Smooth muscle cell (in vitro differentiated cells): ENCODE data around the gene ZAR1. TPM values are rescaled to one million over a fixed set of nuclear protein-coding genes. Genes with fewer than 3 reads are reported as not detected.
"Not testable (repeated sequence)": the region's sequence is repeated elsewhere in the genome, so short reads cannot be mapped to it uniquely, and the experiment has no call there.

Source experiments
- DNase-seq: peaks from one replicate; lab custom pipeline; 2025; ENCODE audit not compliant: unreplicated experiment; lab: John Stamatoyannopoulos, UW
- H2AFZ ChIP-seq: fragments of 200-600 bp; sonication (generic); 2 replicates; pipeline ENCODE4 v1.6.0; 2016; ENCODE audit warnings: antibody characterized with exemption, low read depth, mild to moderate bottlenecking
- H3F3A ChIP-seq: fragments of 200-600 bp; sonication (generic); 2 replicates; pipeline ENCODE4 v1.6.0; 2017; ENCODE audit warnings: antibody characterized with exemption, low read depth
- H3K27ac ChIP-seq: fragments of 200-600 bp; sonication (generic); 2 replicates; pipeline ENCODE4 v1.5.1; 2016; ENCODE audit warnings: low read depth, mild to moderate bottlenecking
- H3K27me3 ChIP-seq: fragments of 200-600 bp; sonication (generic); 2 replicates; pipeline ENCODE4 v1.6.1; 2016; ENCODE audit warnings: low read depth, mild to moderate bottlenecking
- H3K36me3 ChIP-seq: fragments of 200-600 bp; sonication (generic); 2 replicates; pipeline ENCODE4 v1.5.1; 2016; ENCODE audit warnings: low read depth
- H3K4me1 ChIP-seq: fragments of 200-600 bp; sonication (generic); 2 replicates; pipeline ENCODE4 v1.5.1; 2016; ENCODE audit warnings: low read depth
- H3K4me2 ChIP-seq: fragments of 200-600 bp; sonication (generic); 2 replicates; pipeline ENCODE4 v1.6.0; 2016; ENCODE audit warnings: mild to moderate bottlenecking
- H3K4me3 ChIP-seq: fragments of 200-600 bp; sonication (generic); 2 replicates; pipeline ENCODE4 v1.5.1; 2016; ENCODE audit warnings: mild to moderate bottlenecking
- H3K79me2 ChIP-seq: fragments of 200-600 bp; sonication (generic); 2 replicates; pipeline ENCODE4 v1.6.0; 2016; ENCODE audit warnings: low read depth, mild to moderate bottlenecking
- H3K9ac ChIP-seq: fragments of 200-600 bp; sonication (generic); 2 replicates; pipeline ENCODE4 v1.6.0; 2016; ENCODE audit warnings: low read depth
- H3K9me3 ChIP-seq: fragments of 200-600 bp; sonication (generic); replicated peaks from 2 replicates; pipeline ENCODE4 v1.5.1; 2016; ENCODE audit warnings: low read depth
- H4K20me1 ChIP-seq: fragments of 200-600 bp; sonication (generic); 2 replicates; pipeline ENCODE4 v1.6.0; 2016; ENCODE audit warnings: low read depth
- CTCF ChIP-seq: fragments of 200-600 bp; sonication (generic); IDR thresholded peaks from 2 replicates; pipeline ENCODE4 v1.5.1; 2017; ENCODE audit warnings: borderline replicate concordance, mild to moderate bottlenecking, antibody characterized with exemption; ENCODE audit not compliant: insufficient read depth, poor library complexity, severe bottlenecking
- WGBS: methylation state at CpG from one replicate; pipeline ENCODE4 v1.1.7; 2016; ENCODE audit warnings: low lambda C conversion rate; 5-methylcytosine and 5-hydroxymethylcytosine counted together
- polyA plus RNA-seq: library from polyadenylated mRNA; unstranded; fragments of >200 nt; fragmentation: Nextera tagmentation; extraction: Ambion mirVana; gene quantifications from 2 replicates; pipeline ENCODE4 v1.2.1, GENCODE V29; 2016
- total RNA-seq: library from RNA; depleted of rRNA; stranded (reverse); fragments of >200 nt; gene quantifications from 2 replicates; pipeline ENCODE4 v1.2.3, GENCODE V29; 2014

ZAR1 gene
- total and polyA plus RNA-seq, 2 experiments from 2014 or later, result not detected

GRCh38 chr4:48449151-48449550 lies 40.9 kb upstream of the ZAR1 start:
- no peak overlapping the region for H3K27ac ChIP-seq
- no peaks in the 10 kb centered on the region for H3K9me3 ChIP-seq
- H3K4me3 ChIP-seq, result no peak overlapping the region
- H2AFZ ChIP-seq, result no peak overlapping the region
- no peaks in the 10 kb centered on the region for H3K27me3 ChIP-seq
- no peaks in the 10 kb centered on the region for H3K4me1 ChIP-seq
- no peaks in the 10 kb centered on the region for H3K79me2 ChIP-seq
- H3K36me3 ChIP-seq, result no peaks in the 10 kb centered on the region
- no peak overlapping the region for H3K4me2 ChIP-seq
- no peak for TF ChIP-seq CTCF
- WGBS, result 87% methylated on average over 10 of the region's 10 CpGs
- no peaks in the 10 kb centered on the region for H4K20me1 ChIP-seq
- no peak overlapping the region for H3K9ac ChIP-seq
- DNase-seq, result no peak
- H3F3A ChIP-seq, result no peaks in the 10 kb centered on the region

GRCh38 chr4:48450740-48451139 lies 39.3 kb upstream of the ZAR1 start:
- Histone ChIP-seq H2AFZ (no peak overlapping the region), H3K4me2 (no peak overlapping the region), H3K79me2 (no peaks in the 10 kb centered on the region), H3K36me3 (no peaks in the 10 kb centered on the region), H3K27me3 (peaks cover under 1% of the 10 kb centered on the region), H4K20me1 (no peaks in the 10 kb centered on the region), H3F3A (no peaks in the 10 kb centered on the region), H3K9me3 (no peaks in the 10 kb centered on the region), H3K9ac (no peak overlapping the region), H3K4me1 (no peaks in the 10 kb centered on the region), H3K27ac (no peak overlapping the region), H3K4me3 (no peak overlapping the region)
- WGBS, result 97% methylated on average over 3 of the region's 3 CpGs
- TF ChIP-seq CTCF, result no peak
- DNase-seq, result no peak

- not testable (repeated sequence) for H4K20me1 ChIP-seq, H3K9me3 ChIP-seq, H3K27ac ChIP-seq, H3K4me2 ChIP-seq, H3K9ac ChIP-seq, H3K79me2 ChIP-seq, H3K36me3 ChIP-seq, H3F3A ChIP-seq, H3K4me1 ChIP-seq, H2AFZ ChIP-seq, DNase-seq, H3K27me3 ChIP-seq, H3K4me3 ChIP-seq
- WGBS, result 90% methylated on average over 3 of the region's 3 CpGs
Measured at GRCh38 chr4:48451656-48452055, 38.4 kb upstream of the ZAR1 start.

GRCh38 chr4:48454591-48454990 lies 35.5 kb upstream of the ZAR1 start:
- H3K9me3 ChIP-seq, result no peaks in the 10 kb centered on the region
- H3K79me2 ChIP-seq, result no peaks in the 10 kb centered on the region
- H3K9ac ChIP-seq, result no peak overlapping the region
- no peak overlapping the region for H3K27ac ChIP-seq
- H3K27me3 ChIP-seq, result peaks cover 5% of the 10 kb centered on the region
- H3K4me3 ChIP-seq, result no peak overlapping the region
- no peaks in the 10 kb centered on the region for H3K36me3 ChIP-seq
- no peaks in the 10 kb centered on the region for H4K20me1 ChIP-seq
- no peaks in the 10 kb centered on the region for H3F3A ChIP-seq
- H3K4me2 ChIP-seq, result no peak overlapping the region
- H3K4me1 ChIP-seq, result no peaks in the 10 kb centered on the region
- WGBS, result 98% methylated on average over 2 of the region's 2 CpGs
- no peak overlapping the region for H2AFZ ChIP-seq
- no peak for TF ChIP-seq CTCF
- DNase-seq, result no peak
